RCC 7860 (cell line): ENCODE data around the gene ALG5.

Experiments
- DNase-seq: peaks from one replicate; pipeline ENCODE4 v3.0.0-alpha.2; 2015; ENCODE audit warnings: low spot score
- FAIRE-seq: peaks from 2 replicates; lab custom pipeline; 2012; peaks lifted over from hg19 to GRCh38; lab: Jason Lieb, UNC

ALG5 gene, protein sequence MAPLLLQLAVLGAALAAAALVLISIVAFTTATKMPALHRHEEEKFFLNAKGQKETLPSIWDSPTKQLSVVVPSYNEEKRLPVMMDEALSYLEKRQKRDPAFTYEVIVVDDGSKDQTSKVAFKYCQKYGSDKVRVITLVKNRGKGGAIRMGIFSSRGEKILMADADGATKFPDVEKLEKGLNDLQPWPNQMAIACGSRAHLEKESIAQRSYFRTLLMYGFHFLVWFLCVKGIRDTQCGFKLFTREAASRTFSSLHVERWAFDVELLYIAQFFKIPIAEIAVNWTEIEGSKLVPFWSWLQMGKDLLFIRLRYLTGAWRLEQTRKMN

GRCh38 chr13:36999054-36999714 lies at the start of gene ALG5:
Gene ALG5 (minus strand): TSS chr13:36999340. CDS start chr13:36999300, 40 bp downstream.
- DNase-seq (peak; percentile 67), FAIRE-seq (no peak)

DNA sequence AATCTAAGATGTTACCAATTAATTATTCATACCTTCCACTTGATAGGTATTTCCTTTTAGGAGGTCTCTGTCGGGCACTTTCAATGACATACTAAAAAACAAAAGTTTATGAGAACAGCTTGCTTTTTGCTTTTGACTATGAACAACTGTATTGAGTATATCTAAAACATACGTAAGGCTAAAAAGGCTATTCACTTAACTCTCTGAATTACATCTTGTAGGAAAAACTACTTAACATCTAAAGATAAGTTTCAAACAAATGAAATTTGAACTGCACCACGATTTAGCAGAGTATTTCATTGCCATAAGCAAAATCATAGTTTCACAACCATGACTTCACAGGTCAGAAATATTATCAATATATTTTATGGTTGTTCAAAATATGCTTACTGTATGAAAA lies 48.7 kb upstream of the ALG5 start:
- no peak for DNase-seq

DNA sequence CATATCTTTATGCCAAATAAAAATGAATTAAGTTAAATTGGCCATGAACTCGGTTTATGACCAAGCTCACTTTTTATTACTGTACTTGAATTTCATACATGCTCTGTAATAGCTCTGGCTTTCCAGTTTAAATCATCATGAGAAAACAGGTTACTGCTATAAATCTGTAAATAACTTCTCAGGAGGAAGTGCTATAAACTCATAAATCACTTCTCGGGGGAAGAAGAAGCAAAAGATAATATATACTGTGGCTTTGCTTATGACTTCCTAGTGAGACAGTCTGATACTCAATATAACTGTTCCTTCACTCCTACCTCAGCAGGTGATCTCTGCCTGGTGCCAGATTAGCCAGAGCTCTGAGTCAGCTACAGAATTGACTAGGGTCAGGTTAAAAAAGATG lies 47.9 kb upstream of the ALG5 start:
- FAIRE-seq (no peak), DNase-seq (no peak)

More for the DNA sequence above, 48.7 kb upstream of the ALG5 start:
- FAIRE-seq: no peak

- FAIRE-seq (peak; percentile 24), DNase-seq (no peak)
Measured at GRCh38 chr13:37046062-37046461, 46.9 kb upstream of the ALG5 start.

DNA sequence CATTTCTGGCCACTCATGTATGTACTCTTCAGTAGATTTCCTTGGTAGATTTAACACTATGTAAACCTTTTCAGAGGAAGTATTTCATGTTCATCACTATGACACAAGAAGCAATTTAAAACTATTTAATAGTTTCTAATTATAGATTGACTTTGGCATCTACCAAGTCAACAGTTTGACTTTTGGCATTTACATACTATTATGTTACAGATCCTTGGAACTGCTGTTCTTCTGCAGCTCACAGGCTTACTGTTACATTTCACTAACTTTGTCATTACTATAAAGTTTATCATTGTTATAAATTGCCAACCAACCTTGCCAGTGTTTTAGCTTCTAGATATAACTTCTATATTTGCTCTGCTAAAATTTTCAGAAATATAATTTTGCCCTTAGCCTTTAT lies 41.6 kb upstream of the ALG5 start:
- DNase-seq: no peak
- FAIRE-seq: no peak

DNA sequence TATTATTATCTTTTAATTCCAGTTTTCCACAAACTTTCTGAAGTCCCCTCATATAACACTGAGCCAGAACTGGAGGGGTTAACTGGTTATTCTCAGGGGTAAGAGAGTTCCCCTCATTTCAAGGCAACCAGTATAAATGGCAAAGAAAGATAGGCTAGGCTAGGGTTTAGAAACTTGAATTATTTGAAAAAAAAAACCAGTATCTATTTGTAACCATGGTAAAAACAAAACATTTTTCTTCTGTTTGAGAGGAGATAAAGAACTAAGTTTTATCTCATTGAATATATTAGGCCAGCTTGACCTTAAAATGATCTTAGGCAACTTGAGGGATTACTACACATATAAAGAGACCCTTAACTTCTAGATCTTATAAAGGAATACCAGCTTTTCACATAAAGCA lies 40.8 kb upstream of the ALG5 start:
- no peak for DNase-seq
- FAIRE-seq: no peak

DNA sequence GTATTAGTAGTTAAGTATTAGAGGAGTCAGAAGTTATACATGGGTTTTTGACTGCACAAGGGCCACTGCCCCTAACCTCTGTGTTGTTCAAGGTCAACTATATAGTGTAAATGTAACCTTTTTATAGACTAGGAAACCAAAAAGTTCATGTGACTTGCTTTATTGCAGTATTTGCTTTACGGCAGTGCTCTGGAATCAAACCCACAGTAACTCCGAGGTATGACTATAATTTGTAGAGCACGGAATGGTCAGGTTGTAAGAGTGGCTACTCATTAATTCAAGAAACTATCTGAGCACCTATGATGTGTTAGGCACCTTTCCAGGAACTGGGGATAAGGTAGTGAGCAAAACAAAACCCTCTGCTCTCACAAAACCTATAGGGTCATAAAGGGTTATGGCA lies 38.1 kb upstream of the ALG5 start:
- DNase-seq (no peak), FAIRE-seq (no peak)

DNA sequence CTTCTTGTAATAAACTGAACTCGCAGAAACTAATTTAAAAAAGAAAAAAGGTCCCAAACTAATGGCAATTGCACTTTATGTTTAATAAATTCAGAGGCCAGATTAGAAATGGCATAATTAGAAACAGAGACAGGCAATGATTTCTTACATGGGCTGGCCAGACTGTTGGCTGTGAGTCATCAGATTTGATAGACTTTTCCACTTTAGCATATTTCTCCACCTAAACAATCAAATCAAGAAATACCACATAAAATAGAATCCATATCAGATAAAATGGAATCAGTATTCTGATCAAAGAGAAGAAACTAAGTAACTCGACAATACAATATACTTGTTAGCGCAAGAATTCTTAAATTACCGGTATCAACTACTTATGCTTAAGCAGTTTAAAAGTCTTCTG lies 30.5 kb upstream of the ALG5 start:
- DNase-seq (no peak), FAIRE-seq (no peak)

DNA sequence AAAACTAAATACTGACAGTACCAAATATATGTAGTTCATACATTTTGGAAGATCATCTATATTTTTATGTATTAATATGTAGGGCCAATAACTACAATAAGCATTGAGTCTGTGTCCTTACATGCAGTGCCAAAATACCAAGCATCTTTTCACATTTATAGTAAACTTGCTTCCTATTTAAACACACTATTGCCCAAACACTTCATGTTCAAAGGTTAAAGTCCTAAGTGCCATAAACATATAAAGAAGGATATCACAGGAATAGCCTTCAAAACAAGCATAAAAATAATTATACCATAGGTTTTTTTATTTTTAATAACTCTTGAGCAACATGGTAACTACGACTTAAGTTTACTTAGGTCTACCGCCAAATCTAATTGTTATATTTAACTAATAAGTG lies 28.5 kb upstream of the ALG5 start:
- no peak for FAIRE-seq

DNA sequence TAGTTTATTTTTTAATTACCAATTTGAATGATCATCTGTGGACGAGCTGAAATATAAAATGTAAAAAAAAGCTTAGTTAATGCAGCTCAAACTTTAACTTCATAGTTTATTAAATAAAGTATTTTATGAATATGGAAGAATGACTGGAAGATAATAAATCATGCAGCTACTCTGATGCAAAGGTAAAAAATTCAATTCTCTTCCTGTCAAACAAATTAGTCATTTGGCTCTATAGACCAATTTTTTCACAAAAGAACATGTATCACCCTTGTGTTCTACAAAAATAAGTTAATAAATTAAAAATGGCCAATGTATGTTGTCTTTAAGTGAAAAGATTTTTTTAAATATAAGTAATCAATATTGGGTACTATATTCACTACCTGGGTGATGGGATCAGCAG lies 27.6 kb upstream of the ALG5 start:
- DNase-seq (no peak), FAIRE-seq (no peak)

More for the DNA sequence above, 28.5 kb upstream of the ALG5 start:
- DNase-seq: no peak

DNA sequence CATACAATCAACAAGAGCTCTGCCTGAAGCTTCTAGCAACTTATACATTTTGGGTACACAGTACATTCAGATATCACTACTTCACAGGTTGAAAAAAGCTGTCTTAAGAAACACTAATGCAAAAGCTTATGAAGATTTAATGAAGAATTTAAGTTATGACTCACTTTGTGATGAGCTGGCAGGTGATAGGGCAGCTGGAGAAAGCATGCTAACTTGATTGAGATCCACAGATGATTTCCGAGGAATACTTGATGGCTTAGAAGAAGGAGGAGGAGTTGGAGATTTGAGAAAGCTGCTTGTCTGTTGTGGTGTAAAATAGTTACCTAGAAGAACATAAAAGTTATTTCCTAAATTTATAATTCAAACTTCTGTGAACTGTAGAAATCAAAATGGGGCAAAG lies 24.7 kb upstream of the ALG5 start:
- no peak for DNase-seq
- FAIRE-seq: no peak

DNA sequence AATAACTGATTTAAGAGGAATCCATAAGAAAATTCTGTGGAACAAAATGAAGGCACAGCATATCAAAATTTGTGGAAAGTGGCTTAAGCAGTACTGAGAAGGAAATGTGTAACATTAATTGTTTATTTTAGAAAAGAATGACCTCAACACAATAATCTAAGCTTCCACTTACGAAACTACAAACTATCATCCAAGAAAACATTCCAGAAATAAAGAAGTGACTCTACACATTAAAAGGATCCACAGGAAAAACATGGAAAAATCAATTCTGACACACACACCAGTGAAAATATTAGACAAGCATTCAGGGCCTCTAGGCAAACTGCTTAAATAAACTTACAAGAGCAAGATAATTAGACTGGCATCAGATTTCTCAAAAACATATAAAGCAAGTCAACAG lies 15.5 kb upstream of the ALG5 start:
- DNase-seq (no peak), FAIRE-seq (no peak)

DNA sequence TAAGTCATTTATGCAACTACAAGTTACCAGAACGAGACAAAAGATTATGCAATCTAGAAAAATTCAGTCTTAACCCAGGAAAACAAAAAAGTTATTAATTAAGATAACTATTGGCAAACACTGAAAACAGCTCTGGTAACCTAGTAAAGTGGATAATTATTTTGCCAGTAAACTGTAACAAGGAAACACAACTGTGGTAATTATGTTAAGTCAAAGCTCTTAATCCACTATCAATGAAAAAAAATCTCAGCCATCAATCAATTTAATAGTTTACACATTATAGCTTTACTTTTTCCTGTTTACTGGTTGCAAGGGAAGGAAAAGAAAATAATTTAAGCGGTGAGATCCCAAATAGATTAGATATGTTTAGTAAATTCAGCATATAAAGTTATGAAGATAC lies 12.6 kb upstream of the ALG5 start:
- DNase-seq (no peak), FAIRE-seq (no peak)

- FAIRE-seq (no peak), DNase-seq (no peak)
Measured at GRCh38 chr13:37011002-37011401, 11.9 kb upstream of the ALG5 start.

- no peak for FAIRE-seq
Measured at GRCh38 chr13:37010424-37010823, 11.3 kb upstream of the ALG5 start.

GRCh38 chr13:37009692-37010091 lies 10.6 kb upstream of the ALG5 start:
- DNase-seq (no peak), FAIRE-seq (no peak)

More at GRCh38 chr13:37010424-37010823, 11.3 kb upstream of the ALG5 start:
- no peak for DNase-seq

DNA sequence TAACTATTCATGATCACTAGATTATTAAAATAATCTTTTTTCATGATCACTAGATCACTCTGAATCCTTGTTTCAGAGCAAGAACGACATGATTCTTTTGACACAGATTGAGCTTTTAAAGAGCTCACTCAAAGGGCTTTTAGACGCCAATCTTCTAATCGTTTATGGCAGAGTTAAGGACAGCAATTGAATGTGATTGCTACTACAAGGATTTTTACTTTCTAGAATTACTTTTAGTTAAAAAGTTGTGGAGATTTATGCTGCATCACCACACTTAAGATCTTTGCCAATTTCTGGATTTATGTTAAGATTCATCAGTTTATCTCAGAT lies 2.7 kb upstream of the ALG5 start:
- FAIRE-seq: no peak
- DNase-seq: no peak

DNA sequence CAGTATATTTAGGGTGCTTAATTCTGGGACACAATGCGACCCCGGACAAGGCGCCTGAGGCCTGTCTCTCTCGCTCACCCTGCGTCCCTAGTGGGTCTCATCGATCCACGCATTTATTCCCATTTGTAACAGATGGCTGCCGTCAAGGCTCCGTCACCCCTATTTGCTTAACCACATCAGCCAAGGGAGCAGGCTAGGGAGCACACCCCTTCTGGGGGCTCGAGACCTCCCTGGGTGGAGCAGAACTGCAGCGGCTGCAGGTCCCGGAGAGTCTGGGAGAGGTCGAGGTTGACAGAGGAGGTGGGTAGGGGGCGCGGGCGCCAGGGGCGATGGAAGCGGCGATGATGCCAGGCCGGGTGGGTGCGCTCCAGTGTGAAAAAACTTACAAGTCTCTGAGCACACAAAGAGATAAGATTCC lies 507 bp downstream of the ALG5 start:
- FAIRE-seq: no peak

GRCh38 chr13:36997716-36998427 lies 1.3 kb downstream of the ALG5 start:
- FAIRE-seq: no peak

More for the DNA sequence above, 507 bp downstream of the ALG5 start:
- no peak for DNase-seq

GRCh38 chr13:36992362-36992761 lies 6.8 kb downstream of the ALG5 start:
- DNase-seq: no peak
- FAIRE-seq: no peak

More at GRCh38 chr13:36997716-36998427, 1.3 kb downstream of the ALG5 start:
- no peak for DNase-seq

- DNase-seq (peak; percentile 14), FAIRE-seq (no peak)
Measured at GRCh38 chr13:36986462-36987240, 12.5 kb downstream of the ALG5 start.
